AG04450 (cell line): ENCODE data around the gene PLA2G4E. TPM values are rescaled to one million over a fixed set of nuclear protein-coding genes. Genes with fewer than 3 reads are reported as not detected.

Experiments used
- CTCF ChIA-PET: fragments of 300-600, 350-600 bp; formaldehyde crosslinking; extraction: SDS; loops from one replicate; lab custom pipeline; 2022; ENCODE audit warnings: antibody characterized with exemption, inconsistent platforms; lab: Charles Lee
- POLR2A ChIA-PET: fragments of 350-600 bp; formaldehyde crosslinking; extraction: SDS; loops from one replicate; lab custom pipeline; 2021; ENCODE audit warnings: antibody characterized with exemption, inconsistent platforms; lab: Yijun Ruan, JAX
- DNase-seq: peaks from one replicate; pipeline ENCODE4 v3.0.0-alpha.2; 2011; ENCODE audit warnings: low read depth, low spot score
- H3K27ac ChIP-seq: one replicate; pipeline ENCODE4 v1.5.1; 2012; ENCODE audit warnings: low read depth, low read length, control low read depth
- H3K27me3 ChIP-seq: one replicate; pipeline ENCODE4 v1.6.0; 2012; ENCODE audit warnings: low read length; ENCODE audit not compliant: control insufficient read depth, insufficient read depth
- H3K4me3 ChIP-seq: 2 replicates; pipeline ENCODE4 v1.5.1; 2011; ENCODE audit warnings: mild to moderate bottlenecking, low read depth, low read length, control low read depth
- H3K9me3 ChIP-seq: 2 replicates; pipeline ENCODE4 v1.5.1; 2012; ENCODE audit warnings: low read length; ENCODE audit not compliant: control insufficient read depth, insufficient read depth
- CTCF ChIP-seq: IDR thresholded peaks from 2 replicates; pipeline ENCODE4 v1.5.1; 2011; ENCODE audit warnings: low read depth, low read length, control low read depth, inconsistent platforms
- polyA plus RNA-seq: library from polyadenylated mRNA; depleted of rRNA; stranded (reverse); fragments of >200 nt; gene quantifications from 2 replicates; pipeline ENCODE4 v1.2.3, GENCODE V29; 2011

PLA2G4E gene
- polyA plus RNA-seq, 1 experiment = not detected

- no peaks in the 10 kb centered on the region for H3K9me3 ChIP-seq
- H3K27me3 ChIP-seq = peaks cover 26% of the 10 kb centered on the region
- ChIA-PET POLR2A (no interaction called here), CTCF (interaction anchor here (0.6 to 5.4 kb wide), 13 partner anchors 8 to 467 kb away, joined by 3 to 81 read pairs (median 4); partner anchors contain the start of gene EHD4)
- TF ChIP-seq CTCF = no peak
- no peak overlapping the region for H3K4me3 ChIP-seq
- DNase-seq = no peak
- no peak overlapping the region for H3K27ac ChIP-seq
Observed at GRCh38 chr15:41990691-41991090, 30.2 kb downstream of the PLA2G4E start.

GRCh38 chr15:41990243-41990605 is 30.6 kb downstream of the PLA2G4E start:
- ChIA-PET CTCF (interaction anchor here (0.6 to 5.4 kb wide), 25 partner anchors 8 to 467 kb away, joined by 3 to 81 read pairs (median 4); partner anchors contain the start of gene EHD4), POLR2A (no interaction called here)
- Histone ChIP-seq H3K9me3 (no peaks in the 10 kb centered on the region), H3K27ac (no peak overlapping the region), H3K27me3 (peaks cover 28% of the 10 kb centered on the region), H3K4me3 (no peak overlapping the region)
- DNase-seq = no peak
- TF ChIP-seq CTCF = no peak

GRCh38 chr15:41989573-41990242 is 31.1 kb downstream of the PLA2G4E start:
- H3K27me3 ChIP-seq = peaks cover 28% of the 10 kb centered on the region
- peak; percentile 97 for TF ChIP-seq CTCF
- H3K4me3 ChIP-seq = no peak overlapping the region
- ChIA-PET POLR2A (no interaction called here), CTCF (interaction anchor here (0.6 to 5.4 kb wide), 27 partner anchors 9 to 468 kb away, joined by 3 to 81 read pairs (median 4); partner anchors contain the start of gene EHD4)
- peak; percentile 34 for DNase-seq
- no peak overlapping the region for H3K27ac ChIP-seq
- H3K9me3 ChIP-seq = no peaks in the 10 kb centered on the region

GRCh38 chr15:41988896-41989572 is 31.8 kb downstream of the PLA2G4E start:
- CTCF ChIA-PET = interaction anchor here (0.6 to 5.4 kb wide), 22 partner anchors 8 to 319 kb away, joined by 3 to 81 read pairs (median 4); partner anchors contain the start of gene EHD4
- DNase-seq = no peak
- Histone ChIP-seq H3K4me3 (no peak overlapping the region), H3K27ac (no peak overlapping the region), H3K9me3 (no peaks in the 10 kb centered on the region), H3K27me3 (peaks cover 30% of the 10 kb centered on the region)
- TF ChIP-seq CTCF = no peak
- POLR2A ChIA-PET = no interaction called here

- Histone ChIP-seq H3K4me3 (no peak overlapping the region), H3K27me3 (peaks cover 32% of the 10 kb centered on the region), H3K9me3 (no peaks in the 10 kb centered on the region), H3K27ac (no peak overlapping the region)
- TF ChIP-seq CTCF = no peak
- ChIA-PET POLR2A (no interaction called here), CTCF (interaction anchor here (2.1 to 5.4 kb wide), 3 partner anchors 67 to 151 kb away, joined by 7 to 81 read pairs (median 36); no protein-coding TSS in a partner anchor)
- DNase-seq = no peak
Observed at GRCh38 chr15:41987925-41988275, 32.9 kb downstream of the PLA2G4E start.
